Measurements from ENCODE around the gene TUT1.
A peak's percentile ranks its signal among the peaks of the same experiment; 100 is the strongest.
"Not testable (repeated sequence)": the region's sequence is repeated elsewhere in the genome, so short reads cannot be mapped to it uniquely, and the experiment has no call there.

TUT1 gene

GRCh38 chr11:62575156-62575555, 16.2 kb downstream of the TUT1 start:
- no peak for FAIRE-seq

- FAIRE-seq, result no peak
These were observed 16.8 kb downstream of the TUT1 start for GRCh38 chr11:62574363-62575071.

- FAIRE-seq, result peak; percentile 97
These were observed 17.5 kb downstream of the TUT1 start, which contains the start of gene EEF1G for GRCh38 chr11:62573592-62574362. TSS of gene EEF1G (minus strand) at chr11:62573891. CDS start at chr11:62573842, 49 bp downstream.

GRCh38 chr11:62573006-62573591, 18.2 kb downstream of the TUT1 start:
- no peak for FAIRE-seq

- FAIRE-seq, result no peak
These were observed 18.9 kb downstream of the TUT1 start for GRCh38 chr11:62572431-62572830.

GRCh38 chr11:62571493-62571892, 19.8 kb downstream of the TUT1 start:
- FAIRE-seq, result not testable (repeated sequence)

- FAIRE-seq, result not testable (repeated sequence)
These were observed 20.4 kb downstream of the TUT1 start for GRCh38 chr11:62570903-62571302.

GRCh38 chr11:62569611-62570010, 21.7 kb downstream of the TUT1 start:
- no peak for FAIRE-seq

- no peak for FAIRE-seq
These were observed 24.2 kb downstream of the TUT1 start for GRCh38 chr11:62567018-62567633.

GRCh38 chr11:62566247-62566646, 25.1 kb downstream of the TUT1 start:
- FAIRE-seq, result no peak

- FAIRE-seq, result no peak
These were observed 26.1 kb downstream of the TUT1 start for GRCh38 chr11:62565100-62565802.

- FAIRE-seq, result peak; percentile 91
These were observed 29.6 kb downstream of the TUT1 start for GRCh38 chr11:62561677-62562230.

GRCh38 chr11:62560566-62561103, 30.7 kb downstream of the TUT1 start:
- peak; percentile 97 for FAIRE-seq

GRCh38 chr11:62559626-62560025, 31.7 kb downstream of the TUT1 start:
- FAIRE-seq, result not testable (repeated sequence)

- no peak for FAIRE-seq
These were observed 32.1 kb downstream of the TUT1 start for GRCh38 chr11:62559204-62559603.

GRCh38 chr11:62558669-62559068, 32.7 kb downstream of the TUT1 start:
- no peak for FAIRE-seq

GRCh38 chr11:62556875-62557631, 34.3 kb downstream of the TUT1 start:
- peak; percentile 17 for FAIRE-seq

- FAIRE-seq, result peak; percentile 91
These were observed 35.0 kb downstream of the TUT1 start for GRCh38 chr11:62556108-62556874.

GRCh38 chr11:62555464-62556107, 35.7 kb downstream of the TUT1 start:
- FAIRE-seq, result no peak

Data from G401.6 (cell line).